ENCODE measurements around the gene IAH1.

IAH1 gene, protein sequence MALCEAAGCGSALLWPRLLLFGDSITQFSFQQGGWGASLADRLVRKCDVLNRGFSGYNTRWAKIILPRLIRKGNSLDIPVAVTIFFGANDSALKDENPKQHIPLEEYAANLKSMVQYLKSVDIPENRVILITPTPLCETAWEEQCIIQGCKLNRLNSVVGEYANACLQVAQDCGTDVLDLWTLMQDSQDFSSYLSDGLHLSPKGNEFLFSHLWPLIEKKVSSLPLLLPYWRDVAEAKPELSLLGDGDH

DNA sequence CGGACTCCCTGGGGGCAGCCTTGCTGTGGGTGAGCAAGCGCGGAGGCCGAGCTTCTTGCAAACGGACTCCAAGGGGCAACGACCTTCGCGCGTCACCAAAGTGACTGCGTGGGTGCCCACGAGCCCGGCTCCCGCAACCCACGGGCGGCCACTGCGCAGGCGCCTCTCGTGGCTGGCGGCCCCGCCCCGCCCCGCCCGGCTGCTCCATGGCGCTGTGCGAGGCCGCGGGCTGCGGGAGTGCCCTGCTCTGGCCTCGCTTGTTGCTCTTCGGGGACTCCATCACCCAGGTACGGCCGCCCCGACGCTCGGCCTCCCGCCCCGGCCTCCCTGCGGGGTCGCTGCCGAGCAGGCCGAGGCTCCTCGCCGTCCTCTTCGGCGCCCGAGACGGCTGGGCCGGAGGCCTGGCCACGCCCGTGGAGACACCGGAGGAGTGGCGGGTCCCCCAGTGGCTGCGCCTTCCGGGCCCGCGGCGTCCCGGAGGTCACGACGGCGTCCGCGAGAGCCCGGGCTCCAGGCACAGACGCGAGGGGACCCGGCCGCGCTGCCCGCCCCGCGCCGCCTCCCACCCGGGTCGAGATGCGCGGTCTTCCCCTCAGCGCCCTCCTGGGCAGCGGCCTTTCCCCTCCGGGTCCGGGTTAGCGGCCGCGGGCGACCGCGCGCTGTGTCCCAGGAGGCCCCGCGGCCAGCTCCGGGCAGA is at the start of gene IAH1:
Gene IAH1, plus strand, starts transcription at position 191 of the 697 bp plus-strand sequence. Its CDS starts 16 bp downstream, at position 207.
- DNase-seq = peak; percentile 19

DNA sequence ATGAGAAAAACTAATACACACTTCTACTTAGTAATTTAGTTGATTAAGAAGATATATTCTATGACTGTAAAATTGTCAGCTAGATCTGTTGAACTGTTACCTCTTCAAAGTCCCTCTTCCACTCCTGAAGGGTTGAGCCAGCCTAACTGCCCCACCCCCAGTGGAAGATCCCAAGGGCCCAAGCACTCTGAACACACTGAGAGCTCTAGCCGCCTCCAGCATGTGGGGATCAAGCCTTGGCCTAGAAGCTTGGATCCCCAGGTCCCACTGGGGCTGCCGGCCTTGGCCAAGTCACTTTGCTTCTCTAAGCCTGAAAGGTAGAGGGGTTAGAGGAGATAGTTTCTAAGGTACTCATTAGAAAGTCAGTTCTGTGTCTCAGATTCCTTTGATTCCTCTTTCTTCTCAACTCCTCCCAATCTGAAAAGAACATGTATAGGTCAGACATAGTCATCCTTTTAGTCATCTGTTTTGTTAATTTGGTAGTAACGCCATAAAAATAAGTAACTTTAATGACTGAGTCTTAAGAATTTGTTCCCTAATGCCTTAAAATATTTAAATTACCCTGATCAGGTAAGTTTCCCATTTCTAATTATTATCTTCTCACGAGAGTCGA is 45.3 kb upstream of the IAH1 start:
- DNase-seq = no peak

DNA sequence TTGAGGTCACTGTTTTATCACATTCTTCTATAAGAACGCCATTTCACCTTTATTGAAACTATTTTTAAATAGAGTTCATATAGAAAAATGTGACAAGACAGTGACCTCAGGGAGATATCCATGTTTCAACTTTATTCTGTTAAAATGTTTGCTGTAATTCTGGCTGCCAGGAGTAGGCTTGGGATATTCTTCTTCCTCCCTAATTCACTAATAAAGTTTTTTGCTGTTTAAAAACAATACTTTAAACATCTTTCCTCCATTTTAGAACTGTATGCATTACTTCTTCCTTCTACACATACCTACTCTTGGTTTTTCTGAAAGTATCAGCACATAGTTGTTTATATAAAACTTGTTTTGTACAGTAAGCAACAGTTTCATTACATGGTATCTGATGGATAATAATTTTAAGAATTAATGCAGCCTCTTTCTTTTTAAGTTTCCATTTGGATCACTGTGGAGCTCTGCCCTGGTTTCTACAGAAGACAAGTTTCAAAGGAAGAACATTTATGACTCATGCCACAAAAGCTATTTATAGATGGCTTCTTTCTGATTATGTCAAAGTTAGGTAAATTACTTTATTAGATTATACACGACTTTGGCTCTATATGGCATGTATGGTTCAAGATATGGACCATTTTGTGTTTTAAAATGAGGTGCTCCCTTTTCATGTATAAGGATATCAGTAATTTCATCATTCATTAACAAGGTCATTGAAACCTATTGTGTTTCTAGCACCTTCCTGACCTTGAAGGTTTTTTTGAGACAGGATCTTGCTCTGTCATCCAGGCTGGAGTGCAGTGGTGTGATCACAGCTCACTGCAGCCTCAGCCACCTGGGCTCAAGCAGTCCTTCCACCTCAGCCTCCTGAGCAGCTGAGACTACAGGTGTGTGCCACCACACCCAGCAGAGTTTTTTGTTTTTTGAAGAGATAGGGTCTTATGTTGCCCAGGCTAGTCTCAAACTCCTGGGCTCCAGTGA is 43.7 kb upstream of the IAH1 start:
- DNase-seq = no peak

DNA sequence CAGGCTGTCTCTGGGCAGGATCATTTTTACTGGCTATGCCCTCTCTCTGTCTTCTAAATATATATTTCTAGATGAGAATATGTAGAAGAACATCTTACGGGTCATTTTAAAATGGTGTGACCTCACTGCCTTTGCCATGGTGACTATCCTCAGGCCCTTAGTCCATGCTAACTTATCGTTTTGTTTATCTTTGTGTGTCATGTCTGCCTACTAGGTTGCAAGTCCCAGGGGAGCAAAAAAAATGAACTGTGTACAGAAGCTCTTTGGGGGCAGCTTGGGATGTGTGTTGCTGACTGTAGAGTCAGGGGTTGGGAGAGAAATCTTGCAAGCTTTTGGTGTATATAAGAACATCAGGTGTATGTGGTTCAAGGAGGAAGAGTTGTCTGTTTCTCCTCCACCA is 39.9 kb upstream of the IAH1 start:
- DNase-seq = no peak

DNA sequence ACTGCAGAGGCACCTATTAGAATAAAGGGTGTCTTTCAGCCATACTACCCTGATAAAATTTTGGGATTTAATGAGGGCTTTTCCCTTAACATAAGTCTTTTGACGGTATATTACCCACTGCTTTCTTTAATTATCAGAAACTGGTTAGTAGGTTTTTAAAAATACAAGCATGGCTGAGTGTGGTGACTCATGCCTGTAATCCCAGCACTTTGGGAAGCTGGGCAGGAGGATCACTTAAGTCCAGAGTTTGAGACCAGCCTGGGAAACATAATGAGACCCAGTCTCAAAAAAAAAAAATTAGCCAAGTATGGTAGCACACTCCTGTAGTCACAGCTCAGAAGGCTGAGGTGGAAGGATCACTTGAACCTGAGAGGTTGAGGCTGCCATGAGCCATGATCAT is 34.8 kb upstream of the IAH1 start:
- DNase-seq = no peak

DNA sequence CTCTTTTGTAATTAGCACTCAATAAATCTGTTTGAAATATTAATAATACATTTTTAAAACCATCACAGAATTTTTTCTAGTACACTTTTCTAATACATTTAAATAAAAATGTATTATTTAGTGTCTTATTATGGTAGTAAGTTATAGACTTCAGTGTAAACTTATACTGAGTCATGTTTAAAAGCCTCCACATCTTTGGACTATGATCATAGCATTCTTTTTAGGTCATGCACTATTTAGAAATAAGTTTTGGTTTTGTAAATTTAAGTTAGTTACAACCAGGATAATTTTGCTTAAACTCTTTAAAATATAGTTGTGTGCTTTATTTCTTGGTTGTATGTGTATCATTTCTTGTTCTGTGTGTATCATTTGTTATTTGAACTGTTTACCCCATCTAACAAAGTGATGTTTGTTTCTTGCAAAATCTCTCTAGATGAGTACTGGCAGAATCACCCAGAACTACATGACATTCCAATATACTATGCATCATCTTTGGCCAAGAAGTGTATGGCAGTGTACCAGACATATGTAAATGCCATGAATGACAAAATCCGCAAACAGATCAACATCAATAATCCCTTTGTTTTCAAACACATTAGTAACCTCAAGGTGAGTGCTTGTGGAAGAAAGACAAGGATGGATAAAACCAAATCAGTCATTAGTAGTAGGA is 34.2 kb upstream of the IAH1 start:
- no peak for DNase-seq

DNA sequence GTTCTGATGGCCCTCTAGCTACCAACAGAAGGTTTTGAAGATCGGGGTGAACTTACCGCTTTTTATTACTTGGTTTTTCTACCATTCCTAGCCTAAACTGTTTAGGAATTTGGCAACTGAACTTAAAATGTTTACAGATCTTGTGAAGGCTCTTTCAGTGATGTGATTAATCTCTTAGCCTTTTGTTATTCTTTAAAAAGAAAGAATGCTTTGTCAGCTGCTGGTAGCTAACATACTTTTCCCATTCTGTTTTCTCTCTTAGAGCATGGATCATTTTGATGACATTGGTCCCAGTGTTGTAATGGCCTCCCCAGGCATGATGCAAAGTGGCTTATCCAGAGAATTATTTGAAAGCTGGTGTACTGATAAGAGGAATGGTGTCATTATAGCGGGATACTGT is 32.8 kb upstream of the IAH1 start:
- DNase-seq = no peak

DNA sequence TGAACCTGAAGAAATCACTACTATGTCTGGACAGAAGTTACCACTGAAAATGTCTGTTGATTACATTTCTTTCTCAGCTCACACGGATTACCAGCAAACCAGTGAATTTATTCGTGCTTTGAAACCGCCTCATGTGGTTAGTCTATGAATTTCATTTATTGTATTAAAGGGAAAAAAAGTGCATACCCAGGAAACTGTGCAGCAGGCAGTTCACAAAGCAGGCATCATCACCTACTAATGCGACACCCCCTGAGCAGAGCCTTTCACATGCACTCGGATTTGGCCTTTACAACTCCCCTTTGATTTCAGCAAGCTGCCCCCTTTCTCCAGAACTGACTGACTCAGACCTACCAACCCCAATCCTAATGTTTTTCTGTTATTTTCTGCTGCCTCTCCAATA is 30.8 kb upstream of the IAH1 start:
- DNase-seq = no peak

DNA sequence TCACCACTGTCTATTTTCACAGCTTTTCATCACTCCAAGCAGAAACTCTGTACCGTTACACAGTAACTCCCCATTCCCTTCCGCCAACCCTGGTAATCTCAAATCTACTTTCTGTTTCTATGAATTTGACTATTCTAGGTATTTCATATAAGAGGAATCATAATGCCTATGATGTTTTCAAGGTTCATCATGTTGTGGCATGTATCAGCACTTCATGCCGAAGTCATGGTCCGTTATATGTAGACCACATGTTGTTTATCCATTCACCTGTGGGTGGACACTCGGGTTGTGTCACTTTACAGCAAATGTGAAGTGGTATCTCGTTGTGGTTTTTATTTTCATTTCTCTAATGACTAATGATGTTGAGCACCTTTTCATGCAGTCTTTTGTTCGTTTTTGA is 29.3 kb upstream of the IAH1 start:
- DNase-seq = no peak

DNA sequence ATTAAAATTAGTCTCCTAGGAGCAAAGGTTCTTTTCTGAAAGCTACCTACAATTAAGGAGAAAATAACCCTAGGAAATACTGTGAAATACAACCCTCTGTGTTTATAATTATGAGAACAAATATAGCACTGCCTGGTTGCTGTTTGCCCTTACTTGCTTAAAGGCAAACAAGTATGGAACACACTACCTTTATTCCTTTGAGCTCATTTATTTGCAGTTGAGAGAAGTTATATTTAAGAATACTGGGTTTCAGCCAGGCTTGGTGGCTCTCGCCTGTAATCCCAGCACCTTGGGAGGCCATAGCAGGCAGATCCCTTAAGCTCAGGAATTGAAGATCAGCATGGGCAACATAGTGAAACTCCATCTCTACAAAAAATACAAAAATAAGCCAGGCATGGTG is 23.1 kb upstream of the IAH1 start:
- no peak for DNase-seq

DNA sequence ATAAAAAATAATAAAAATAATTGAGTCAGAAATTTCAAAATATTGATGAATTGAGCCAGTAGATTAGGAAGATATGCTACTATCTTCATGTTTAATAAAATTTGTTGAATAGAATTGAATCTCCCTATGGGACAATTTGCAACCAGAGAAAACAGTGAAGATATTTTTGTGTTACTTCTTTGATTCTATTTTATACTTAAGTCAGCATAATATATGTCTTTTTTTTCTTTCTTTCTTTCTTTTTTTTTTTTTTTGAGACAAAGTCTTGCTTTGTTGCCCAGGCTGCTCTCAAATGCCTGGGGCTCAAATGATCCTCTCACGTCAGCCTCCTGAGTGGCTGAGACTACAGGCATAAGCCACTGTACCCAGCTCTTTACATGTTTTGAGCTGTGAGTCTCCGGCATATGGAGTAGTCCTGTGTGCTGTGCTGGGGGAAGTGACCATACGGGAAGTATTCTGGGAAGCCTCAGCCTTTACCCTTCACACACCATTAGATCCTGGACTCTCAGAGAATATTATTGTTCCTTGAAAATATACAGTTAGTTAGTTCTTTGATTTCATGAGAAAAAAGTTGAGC is 13.8 kb upstream of the IAH1 start:
- no peak for DNase-seq

DNA sequence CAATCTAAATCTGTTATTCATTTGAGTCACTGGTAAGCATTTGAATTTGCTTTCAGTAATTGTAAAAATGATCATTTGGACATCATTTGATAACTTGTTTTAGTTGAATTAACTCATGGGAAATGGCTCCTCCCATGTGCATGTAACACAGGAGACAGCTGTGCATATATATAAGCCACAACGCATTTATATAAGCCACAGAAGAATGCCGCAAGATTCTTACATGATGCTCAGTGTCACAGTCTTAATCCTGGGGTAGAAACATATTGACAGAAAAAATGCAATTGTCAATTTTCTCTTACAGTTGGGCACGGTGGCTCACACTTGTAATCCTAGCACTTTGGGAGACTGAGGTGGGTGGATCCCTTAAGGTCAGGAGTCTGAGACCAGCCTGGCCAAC is 13.3 kb upstream of the IAH1 start:
- no peak for DNase-seq

DNA sequence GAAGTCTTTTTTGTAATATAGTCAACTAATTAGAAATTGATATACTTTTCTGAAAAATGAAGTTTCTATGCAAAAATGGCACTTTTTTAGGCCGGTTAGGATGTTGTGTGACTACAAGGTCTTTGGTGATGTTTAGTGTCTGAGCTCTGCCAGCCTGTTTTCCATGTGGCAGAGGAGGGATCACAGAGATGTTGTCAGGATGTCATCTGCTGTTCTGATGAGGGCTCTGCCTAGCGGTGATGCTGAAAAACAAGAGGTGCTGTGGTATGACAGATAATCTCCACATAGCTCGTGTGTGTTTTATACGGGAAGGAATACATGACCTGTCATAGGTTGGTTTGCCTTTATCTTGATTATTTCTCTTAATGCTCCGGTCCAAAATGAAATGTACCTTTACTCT is 12.0 kb upstream of the IAH1 start:
- no peak for DNase-seq

DNA sequence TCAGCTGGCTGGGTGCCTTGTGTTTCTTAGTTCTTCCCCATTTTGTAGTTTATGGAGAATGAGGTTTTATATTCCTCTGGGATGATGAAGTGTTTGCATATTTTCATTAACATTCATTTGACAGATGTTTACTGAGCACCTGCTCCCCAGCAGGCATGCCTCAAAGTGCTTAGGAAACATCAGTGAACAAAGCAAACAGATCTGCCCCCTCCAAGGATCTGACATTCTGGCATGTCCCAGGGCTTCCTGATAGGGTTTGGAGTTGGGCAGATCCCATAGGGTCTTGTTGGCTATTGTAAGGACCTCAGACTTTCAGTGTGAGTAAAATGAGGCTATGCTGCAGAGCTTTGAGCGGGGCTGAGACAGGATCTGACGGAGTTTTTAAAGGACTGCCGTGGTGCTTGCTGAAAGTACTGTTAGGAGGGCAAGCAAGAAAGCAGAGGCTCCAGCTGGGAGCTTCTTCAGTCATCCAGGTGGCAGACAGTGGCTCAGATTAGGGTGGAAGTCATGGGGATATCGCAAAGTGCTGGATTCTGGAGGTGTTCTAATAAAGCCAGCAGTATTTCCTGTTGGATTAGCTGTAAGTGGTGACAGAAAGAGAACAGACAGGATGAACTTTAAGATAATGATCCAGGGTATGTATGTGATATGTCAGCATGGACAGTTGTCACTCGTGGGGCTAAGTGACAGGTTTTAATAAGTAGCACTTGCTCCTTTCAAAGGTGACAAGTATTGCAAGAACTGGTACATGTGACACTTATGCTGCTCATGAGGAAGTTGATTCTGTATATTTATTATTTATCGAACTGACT is 11.3 kb upstream of the IAH1 start:
- peak; percentile 16 for DNase-seq

DNA sequence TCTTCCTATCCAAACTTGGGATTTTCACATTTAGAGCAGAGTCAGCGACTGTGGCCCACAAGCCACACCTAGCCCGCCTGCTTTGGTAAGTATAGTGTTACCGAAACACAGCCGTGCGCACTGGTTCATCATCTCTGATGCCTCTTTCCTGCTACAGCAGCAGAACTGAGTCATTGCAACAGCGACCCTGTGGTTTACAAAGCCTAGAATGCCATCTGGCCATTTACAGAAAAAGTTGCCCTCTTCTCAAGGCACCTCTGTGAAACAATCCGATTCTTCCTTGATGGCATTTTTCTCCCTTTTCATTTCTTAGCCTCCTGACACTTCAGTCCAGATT is 10.7 kb upstream of the IAH1 start:
- DNase-seq = no peak

DNA sequence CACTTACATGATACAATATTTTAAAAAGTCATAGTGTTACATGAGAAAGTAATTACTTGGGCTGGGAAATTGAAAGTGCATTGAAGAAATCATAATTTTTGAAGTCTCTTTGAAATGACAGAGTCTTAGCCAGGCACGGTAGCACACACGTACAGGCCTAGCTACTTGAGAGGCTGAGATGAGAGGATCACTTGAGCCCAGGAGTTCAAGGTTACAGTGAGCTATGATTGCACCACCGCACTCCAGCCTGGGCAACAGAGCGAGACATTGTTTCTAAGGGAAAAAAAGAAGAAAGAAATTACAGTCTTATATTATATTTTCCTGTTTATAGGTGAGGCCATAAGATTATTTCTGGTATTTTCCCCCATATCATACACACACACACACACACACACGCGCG is 9.2 kb upstream of the IAH1 start:
- DNase-seq = no peak

DNA sequence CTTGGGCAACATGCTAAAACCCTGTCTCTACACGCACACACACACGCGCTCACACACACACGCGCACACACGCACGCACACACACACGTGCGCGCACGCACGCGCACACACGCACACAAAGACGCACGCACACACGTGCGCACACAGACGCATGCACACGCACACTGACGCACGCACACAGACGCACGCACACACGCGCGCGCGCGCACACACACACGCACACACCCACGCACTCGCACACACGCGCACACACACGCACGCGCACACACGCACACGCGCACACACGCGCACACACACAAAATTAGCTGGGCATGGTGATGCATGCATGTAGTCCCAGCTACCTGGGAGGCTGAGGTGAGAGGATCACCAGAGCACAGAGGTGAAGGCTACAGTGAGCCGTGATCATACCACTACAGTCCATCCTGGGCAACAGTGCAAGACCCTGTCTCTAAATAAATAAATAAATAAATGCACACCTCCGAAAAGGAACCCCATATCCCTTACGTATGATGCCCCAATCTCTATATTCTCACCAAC is 8.1 kb upstream of the IAH1 start:
- no peak for DNase-seq

DNA sequence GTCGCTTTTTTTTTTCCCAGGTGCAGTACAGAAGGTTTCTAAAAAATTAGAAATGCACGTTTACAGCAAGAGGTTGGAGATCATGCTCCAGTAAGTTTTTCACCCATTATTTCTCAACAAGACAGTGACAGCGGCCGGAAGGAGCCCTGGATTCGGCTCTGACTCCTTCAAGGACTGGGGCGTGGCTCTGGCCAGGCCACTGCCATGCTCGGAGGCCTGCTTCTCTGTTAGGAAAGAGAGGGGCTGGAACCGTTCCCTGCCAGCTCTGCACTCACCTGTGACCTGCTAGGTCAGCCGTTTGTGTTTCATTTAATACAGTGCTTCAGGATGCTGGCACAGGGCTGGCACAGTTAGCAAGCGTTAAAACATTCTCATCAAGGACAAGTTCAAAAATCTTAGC is 6.7 kb upstream of the IAH1 start:
- no peak for DNase-seq

DNA sequence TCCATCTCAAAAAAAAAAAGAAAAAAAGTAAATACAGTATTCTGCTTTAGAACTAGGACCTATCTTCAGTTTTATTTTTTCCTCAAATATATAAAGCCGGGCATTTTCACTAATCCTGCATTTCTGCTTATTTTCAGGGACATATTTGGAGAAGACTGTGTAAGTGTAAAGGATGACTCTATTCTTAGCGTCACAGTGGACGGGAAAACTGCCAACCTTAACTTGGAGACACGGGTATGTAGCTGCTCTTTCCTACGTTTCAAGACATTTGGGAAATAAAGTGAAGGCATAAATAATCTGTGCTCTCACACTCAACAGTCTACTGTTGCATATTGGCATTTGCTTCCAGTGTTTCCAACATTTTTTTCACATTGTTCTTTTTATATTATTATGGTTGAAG is 3.1 kb upstream of the IAH1 start:
- DNase-seq = no peak

DNA sequence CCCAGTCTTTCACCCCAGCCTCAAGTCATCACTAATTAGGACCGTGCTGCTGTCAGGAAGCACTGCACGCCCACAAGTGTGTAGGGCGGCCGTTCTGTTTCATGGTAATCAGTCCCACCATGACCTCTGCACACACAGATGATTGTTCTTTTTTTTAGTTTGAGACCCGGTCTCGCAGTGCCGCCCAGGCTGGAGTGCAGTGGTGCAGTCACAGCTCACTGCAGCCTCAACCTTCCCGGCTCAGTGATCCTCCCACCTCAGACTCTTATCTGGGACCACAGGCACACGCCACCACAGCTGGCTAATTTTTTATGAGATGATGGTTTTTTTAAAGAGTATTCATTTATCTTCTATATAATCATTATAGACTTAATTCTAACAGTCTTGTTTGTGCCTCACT is 1.8 kb upstream of the IAH1 start:
- no peak for DNase-seq

DNA sequence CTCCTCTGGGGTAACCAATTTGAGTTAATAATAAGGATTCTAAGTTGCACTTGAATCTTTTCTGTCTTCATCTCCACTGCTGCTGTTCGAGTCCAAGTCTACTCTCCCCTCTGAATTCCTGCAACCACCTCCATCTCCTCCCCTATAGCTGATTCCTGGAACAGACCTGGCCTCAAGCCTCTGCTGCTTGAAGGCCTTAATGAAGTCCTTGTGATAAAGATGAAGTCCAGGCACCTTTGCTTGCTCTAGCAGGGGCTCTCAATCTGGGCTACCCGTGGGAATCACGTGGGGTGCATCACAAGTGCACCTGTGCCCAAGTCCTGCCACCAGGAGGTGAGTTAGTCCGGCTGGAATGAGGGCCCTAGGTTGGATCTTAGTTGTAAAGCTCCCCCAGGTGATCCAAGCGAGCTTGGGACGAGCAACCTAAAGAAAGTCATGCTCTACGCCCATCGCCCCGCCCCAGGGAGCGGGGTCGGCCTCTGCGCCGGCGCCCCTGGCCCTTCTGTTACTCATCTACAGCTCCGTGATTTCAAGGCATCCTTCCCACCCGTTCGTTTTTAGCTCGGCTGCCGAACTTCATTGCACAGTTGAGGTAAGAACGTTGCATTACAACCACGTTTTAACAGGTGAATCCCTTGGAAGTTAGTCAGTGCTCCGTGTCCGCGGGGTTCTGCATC is 905 bp upstream of the IAH1 start:
- DNase-seq = no peak

All from NCI-H774 (cell line).